GM21528 (cell line): ENCODE results near the gene C5.
"Not testable (repeated sequence)": the region's sequence is repeated elsewhere in the genome, so short reads cannot be mapped to it uniquely, and the experiment has no call there.

ENCODE experiments used
- ATAC-seq: cut with Tn5 transposase; IDR thresholded peaks from one replicate; pipeline ENCODE4 v1.9.1; 2021; ENCODE audit warnings: mild to moderate bottlenecking, moderate library complexity; ENCODE audit not compliant: unreplicated experiment, low FRiP score

Gene C5

DNA sequence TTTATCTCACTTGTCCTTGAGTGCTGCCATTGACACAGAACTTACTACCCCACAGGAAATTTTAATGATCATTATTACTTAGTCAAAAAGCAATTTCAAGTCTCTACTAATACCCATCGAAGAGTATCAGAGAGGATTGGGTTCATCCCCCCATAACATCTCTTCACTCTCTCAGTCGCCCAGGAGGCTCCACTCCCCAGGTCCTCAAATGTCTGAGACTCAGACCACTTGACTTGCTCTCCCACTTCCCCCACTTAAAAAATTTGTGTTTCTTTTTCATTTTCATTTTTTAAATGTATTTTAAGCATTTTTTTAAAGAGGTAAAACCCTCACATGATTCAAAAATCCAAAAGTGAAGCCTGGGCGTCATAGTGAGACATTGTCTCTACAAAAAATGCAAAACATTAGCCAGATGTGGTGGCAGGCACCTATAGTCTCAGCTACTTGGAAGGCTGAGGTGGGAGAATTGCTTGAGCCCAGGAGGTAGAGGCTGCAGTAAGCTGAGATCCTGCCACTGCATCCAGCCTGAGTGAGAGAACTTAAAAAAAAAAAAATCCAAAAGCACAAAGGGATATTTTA is 66.7 kb downstream of the C5 start:
- peak; percentile 85 for ATAC-seq

DNA sequence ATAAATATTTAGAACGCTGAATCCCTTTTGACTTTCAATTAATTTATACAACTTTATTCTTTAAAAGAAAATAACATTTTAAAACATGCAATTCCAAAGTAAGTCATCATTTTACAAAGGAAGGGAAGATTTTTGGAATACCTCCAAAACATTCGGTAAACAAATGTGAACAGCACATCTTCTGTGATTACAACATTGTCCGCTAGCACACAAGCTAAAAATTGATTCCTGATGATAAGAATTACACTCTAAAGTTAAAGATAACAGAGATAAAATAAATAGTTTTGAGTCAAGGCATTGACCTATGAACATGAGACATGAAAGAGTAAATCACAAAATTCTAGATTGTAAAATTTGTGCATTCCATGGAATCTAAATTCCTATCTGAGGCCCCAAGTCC is 67.2 kb downstream of the C5 start:
- ATAC-seq: no peak

DNA sequence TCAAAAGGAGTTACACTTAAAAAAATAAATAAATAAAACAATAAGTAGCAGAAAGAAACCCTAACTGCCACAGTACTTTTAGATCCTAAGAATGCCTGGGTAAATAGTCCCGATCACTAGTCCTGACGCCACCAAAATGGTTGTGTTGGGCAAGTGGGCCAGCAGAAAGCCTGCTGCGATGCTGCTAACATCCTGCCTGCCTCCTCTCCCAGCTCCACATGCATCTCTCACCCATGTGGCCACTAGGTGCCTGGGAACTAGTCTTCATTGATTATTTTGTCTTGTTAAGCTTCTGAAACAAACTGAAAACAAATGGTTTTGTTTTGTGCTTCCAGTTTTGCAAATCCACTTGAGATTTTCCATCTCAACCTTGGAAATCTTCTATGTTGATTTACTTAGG is 69.1 kb downstream of the C5 start:
- no peak for ATAC-seq

DNA sequence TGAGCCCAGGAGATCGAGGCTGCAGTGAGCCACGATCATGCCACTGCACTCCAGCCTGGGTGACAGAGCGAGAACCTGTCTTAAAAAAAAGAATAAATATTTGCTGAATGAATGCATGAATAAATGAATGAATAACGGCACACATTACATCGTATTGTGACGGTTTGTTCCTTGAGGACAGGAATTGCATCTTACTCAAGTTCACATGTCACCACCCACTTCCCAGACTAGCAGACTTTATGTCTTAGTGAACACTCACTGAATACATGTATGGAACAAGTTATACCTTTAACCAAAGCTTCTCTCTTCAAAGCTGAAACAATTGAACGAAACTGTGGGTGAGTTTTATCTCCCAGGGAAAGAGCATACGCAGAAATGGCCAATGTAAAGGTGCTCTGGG is 70.3 kb downstream of the C5 start:
- no peak for ATAC-seq

DNA sequence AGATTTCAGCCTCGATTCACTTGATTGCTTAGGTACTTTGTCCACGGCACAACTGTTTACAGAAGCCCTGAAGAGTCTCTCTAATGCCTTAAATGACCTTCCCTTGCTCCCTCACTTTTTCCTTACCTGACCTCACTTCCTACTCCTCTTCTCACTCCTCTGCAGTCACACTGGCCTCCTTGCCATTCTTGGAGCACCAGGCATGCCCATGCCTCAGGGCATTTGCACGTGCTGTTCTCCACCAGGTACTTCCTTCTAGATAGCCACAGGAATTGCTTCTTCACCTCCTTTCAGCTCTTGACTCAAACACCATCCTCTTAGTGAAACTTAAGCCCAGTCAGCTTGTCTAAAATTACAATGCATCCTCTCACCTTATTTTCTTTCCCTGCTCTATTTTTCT is 71.1 kb downstream of the C5 start:
- no peak for ATAC-seq

DNA sequence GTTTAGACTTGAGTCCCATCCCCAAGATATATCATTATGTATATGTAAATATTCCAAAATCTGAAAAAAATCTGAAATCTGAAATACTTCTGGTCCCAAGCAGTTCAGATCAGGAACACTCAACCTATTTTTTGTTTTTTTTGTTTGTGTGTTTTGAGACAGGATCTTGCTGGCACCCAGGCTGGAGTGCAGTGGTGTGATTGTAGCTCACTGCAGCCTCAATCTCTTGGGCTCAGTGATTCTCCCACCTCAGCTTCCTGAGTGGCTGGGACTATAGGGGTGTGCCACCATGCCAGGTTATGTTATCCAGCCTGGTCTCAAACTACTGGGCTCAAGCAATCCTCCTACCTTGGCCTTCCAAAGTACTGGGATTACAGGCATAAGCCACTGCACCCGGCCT is 72.8 kb downstream of the C5 start:
- no peak for ATAC-seq

DNA sequence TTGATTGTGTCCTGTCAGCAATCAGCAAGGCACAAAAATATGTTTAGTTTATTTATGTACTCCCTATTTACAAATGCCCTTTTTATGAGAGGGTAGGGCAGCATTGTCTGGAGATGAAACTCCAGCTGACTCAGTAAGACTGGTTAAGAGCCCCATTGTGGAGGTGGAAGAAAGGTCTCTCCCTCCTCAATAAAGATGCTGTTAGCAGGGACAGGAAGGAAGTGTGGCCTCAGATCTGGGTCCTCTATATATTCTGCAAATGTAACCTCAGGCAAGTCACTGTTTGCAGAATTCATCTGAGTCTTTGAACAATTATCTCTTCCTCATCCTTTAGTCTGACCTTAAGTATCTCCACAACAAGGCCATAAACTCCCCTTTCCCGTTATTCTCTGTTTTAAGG is 75.2 kb downstream of the C5 start:
- ATAC-seq: no peak

DNA sequence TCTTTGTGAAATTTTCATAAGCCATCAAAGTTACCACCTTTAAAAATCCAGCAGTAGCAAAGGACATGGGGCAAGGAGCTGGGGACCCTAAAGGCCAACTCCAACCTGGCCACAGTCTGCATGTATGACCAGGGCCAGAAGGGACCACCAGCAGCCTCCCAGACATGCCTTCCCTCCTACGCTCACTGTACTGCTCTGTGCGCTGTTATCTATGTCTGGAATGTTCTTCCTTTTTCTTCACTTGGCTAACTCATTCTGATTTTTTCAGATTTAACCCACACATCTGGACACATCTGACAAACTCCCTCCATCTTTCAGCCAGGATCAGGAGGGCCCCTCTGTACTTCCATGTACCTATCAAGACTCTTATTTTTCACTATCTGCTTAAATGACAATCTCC is 75.9 kb downstream of the C5 start:
- ATAC-seq: no peak

DNA sequence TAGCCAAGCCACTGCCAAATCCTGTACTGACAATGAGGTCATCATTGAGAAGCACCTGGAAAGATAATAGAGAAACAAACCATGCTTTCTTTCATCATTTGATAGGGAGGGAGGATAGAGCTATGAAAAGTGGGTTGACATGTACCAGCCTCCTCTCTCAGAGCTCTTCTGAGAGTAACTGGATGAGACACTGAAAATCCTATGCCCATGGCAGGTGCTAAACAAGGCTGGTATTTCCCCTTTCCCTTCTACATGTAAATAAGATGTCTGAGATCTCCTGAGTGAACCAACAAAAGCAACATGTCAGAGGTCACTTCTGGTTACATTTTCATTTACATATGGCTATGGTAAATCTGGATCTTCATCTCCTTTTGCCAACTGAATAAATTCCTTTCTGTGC is 78.1 kb downstream of the C5 start:
- ATAC-seq: no peak

DNA sequence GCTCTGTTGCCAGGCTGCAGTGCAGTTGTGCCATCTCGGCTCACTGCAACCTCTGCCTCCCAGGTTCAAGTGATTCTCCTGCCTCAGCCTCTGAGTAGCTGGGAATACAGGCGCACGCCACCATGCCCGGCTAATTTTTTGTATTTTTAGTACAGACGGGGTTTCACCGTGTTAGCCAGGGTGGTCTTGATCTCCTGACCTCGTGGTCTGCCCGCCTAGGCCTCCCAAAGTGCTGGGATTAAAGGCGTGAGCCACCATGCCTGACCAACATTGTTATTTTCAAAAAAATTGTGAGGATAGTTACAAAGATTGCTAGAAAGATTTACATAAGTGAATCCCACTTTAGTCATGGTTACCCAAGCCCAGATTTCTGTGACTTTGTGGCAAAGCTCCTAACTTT is 78.6 kb downstream of the C5 start:
- ATAC-seq: not testable (repeated sequence)

DNA sequence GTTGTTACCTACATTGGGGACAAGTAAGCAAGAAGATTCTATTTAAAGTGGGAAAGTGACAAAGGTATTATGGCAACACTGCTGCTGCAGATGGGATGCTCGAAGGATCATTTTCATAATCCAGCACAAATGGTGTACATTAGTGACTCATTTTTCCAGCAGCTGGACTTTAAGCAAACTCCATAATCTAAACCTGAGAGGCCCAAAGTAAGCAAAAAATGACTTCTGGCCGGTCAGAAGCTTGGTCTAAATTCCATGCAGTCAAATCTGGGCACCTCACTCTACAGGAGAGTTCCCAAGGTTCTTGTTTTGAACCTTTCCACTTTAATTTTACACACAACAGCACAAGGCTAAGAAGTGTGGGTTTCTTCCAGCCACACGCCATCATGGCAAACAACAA is 79.8 kb downstream of the C5 start:
- no peak for ATAC-seq

DNA sequence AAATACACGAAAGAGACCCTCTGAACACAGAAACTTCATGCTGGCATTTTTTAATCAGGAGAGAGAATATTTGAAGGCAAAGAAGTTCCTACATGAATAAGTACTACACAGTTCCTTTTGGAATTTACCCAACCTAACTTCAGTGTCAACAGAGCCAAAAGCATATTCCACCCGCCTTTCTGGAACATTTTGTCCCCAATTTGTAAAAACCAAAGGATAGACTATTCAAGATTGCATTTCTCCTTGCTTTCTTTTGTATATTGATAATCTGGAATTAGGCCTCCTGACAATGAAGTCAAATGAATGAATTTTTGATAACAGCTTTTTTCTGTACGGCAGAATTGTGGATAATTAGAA is 84.1 kb downstream of the C5 start:
- no peak for ATAC-seq

DNA sequence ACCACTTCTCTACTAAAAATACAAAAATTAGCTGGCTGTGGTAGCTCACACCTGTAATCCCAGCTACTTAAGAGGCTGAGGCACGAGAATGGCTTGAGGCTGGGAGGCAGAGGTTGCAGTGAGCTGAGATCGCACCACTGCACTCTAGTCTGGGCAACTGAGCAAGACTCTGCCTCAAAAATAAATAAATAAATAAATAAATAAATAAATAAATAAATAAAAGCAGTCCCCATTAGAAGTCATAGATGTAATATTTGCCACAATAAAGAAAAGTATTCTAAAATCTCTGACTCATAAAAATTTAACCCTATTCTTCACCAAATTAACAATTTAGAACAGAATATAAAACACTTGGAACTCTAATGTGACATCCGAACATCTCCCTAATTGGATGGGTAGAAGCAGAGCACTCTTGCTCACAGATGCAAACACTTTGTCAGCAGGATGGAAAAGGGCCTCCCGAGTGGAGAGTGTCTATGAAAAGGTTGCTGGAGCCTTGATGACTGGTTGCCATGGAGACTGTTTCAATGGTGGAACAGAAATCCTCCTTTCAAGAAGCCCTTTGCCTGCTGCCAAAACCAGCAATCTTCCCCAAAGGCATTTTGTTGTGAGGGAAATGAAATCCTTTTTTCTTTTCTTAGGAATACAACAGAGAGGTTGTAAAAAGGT is 84.6 kb downstream of the C5 start:
- no peak for ATAC-seq

DNA sequence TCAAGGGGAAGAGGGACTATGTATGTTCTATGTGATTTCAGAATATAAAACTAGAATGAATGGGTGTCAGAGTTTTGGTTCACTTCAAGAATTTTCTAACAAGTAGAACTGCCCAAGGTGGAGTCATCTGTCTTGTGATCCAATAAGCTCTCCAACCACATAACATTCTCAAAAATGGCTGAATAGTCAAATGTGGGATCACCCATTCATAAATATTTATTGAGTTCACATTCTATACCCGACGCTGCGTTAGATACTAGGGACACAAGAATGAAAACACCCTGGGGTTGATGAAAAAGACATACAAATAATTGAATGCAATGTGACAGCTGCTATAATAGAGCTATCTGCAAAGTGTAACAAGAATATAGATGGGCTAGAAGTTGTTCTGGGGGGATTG is 88.1 kb downstream of the C5 start:
- no peak for ATAC-seq

DNA sequence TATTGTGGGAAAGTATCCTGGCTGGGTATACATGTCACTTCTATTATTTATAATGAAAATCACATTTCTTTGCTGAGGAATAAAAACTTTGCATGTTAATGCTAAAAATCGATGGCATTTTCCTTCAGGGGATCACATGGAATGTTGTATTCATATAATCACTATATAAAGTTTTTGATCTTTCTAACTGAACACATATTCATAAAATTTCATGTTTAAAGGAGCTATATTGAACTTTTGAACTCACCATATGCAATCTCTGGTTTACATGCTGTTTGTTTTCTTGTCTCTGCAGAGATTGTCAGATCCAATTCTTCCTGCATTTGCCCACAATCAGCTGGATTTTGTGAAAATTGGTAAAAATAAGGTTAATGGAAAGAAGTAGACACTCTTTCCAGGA is 90.1 kb downstream of the C5 start:
- ATAC-seq: no peak

DNA sequence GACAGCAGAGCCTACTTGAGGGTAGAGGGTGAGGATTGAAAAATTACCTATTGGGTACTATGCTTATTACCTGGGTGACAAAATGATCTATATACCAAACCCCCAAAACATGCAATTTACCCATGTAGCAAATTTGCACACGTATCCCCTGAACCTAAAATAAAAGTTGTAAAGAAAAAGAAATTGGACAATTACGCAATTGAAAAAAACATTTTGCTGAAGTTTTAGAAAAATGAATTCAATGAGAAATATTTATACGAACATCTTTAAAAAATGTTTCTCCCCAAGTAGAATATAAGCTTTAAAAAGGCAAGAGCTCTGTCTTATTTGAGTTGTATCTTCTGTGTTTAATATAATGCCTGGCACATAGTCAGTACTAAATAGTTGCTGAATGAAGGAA is 93.2 kb downstream of the C5 start:
- no peak for ATAC-seq

DNA sequence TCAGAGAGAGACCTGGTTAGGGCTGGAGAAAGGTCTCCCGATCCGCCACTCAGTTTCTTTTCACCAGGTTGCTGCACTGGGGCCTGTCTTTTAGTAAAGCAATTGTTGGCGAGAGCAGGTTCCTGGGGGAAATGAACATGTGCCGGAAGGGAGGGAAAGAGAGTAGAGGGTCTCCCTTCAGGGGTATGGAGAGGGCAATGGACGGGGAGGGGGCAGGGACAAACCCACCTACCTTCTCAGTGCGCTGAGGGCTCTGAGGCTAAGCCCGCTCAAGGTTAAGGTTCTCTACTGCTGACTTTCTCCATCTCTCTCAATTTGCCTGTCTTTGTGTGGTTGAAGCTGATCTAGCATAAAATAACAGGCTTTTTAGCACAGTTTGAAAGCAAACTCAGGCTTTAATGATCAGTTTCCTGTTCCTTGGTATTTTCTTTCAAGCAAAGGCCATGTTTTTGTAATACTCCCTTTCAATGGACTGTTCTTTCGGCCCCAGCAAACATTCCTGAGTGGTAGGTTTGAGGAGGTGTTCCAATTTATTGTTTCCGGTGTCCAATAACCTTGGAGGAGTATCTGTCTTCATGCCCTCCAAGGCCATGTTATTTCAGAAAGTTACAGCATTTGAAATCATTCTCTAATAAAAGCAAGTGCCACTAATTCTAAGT is 98.0 kb downstream of the C5 start:
- no peak for ATAC-seq

DNA sequence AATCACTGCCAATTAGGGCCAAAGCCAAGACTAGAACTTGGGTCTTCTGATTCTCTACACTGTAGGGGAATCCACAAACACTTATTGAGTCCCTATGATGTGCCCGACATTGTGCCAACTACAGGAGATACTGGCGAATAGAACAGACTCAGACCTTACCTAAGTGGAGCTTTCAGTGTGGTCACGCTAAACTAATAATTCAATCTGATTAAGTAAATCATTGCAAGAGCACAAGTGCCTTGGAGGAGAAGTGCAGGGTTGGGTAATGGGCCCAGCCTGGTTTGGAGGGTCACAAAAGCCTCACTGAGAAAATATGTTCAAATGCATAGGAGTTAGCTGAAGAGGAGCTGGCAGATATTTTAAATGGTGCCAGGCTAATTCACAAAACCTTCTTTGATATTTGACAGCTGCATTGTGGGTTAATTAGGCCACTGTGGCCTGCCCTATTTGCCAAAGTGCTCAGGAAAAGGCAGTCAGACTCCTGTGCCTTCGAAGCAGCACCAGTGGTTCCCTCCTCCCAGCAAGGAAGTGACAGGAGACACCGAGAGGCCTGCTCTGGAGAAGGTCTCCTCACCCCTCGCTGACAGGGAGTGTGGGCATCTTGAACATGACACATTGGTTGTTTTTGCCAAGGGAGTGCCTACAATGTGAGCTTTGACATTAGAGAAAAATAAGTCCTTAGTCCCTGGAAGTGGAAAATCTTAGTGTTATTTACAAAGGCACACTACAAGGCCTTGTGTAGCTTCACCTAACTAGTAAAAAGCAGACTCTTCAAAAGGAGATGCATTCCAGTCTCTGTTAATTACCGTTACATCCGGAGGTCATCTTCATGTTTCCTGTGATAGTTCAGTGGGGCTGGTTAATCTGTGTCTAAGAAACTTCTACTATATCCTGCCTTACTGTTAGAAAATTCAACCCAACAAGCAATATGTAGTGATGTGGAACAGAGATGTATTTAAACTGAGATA is 99.4 kb downstream of the C5 start:
- ATAC-seq: no peak

DNA sequence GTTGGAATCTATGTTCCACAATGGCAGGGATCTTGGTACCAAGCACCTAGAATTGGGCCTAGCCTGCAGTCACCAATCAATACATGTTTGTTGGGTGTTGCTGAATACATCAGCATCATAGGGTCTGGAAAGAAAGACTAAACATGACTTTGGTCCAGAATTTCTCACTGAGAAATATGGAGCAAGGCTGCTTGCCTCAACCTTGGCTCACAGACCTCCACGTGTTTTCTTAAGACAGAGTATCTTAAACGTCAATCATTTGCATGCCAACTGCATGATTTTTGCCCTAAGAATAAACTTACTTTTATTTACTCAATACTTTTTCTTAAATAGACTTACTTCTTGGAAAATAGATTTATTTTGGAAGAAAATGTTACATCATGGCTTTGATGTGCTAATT is 100.8 kb downstream of the C5 start:
- no peak for ATAC-seq

DNA sequence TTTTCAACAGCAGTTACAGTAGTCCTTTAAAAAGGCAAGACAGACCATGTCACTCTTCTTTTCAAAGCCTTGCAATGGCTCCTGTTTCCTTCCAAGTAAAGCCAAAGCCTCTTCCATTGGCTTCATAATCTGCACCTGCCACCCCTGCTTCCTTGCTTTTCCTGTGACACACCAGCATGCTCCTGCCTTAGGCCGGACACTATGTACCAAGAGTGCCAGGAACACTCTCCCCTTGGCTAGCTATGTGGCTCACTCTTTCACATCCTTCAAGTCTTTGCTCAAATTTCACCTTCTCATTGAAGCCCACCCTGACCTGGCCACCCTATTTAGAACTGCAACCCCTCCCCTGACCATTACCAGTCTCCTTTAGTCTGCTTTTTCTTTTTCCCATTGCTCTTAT is 101.3 kb downstream of the C5 start:
- ATAC-seq: no peak

DNA sequence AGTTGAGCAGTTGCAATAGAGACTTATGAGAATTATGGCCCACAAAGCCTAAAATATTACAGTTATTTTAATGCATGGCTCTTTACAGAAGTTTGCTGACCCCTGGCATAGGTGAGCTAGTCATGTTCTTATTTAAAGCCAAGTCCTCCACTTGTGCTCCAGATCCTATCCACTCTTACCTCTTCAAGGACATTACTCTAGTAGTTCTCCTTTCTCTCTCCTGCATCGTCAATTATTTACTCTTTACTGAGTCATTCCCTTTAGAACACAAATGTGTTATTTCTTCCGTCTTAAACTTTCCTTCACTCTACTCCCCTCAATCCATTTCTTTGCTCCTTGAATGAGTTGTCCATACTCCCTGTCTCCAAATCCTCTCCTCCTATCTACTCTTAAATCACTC is 102.9 kb downstream of the C5 start:
- no peak for ATAC-seq
